ENCODE results near the gene ALG8. TPM values are rescaled to one million over a fixed set of nuclear protein-coding genes. Genes with fewer than 3 reads are reported as not detected.

ALG8 gene
- 18.8 and 28.4 TPM in 2 replicates for total RNA-seq

GRCh38 chr11:78139422-78140391 lies at the start of gene ALG8:
TSS of gene ALG8 (minus strand) at chr11:78139626. CDS start at chr11:78139588, 38 bp downstream.

GRCh38 chr11:78188286-78189173 lies 49.1 kb upstream of the ALG8 start, which contains the start of the genes KCTD21 and USP35:
TSS of gene KCTD21 (minus strand) at chr11:78188626. CDS start at chr11:78174554, 14,072 bp downstream.
TSS of gene USP35 (plus strand) at chr11:78188919. CDS start at chr11:78196246, 7,327 bp downstream.

GRCh38 chr11:78079232-78080083 lies 60.0 kb downstream of the ALG8 start, which contains the start of gene NDUFC2:
TSS of gene NDUFC2 (minus strand) at chr11:78079862. CDS start at chr11:78079744, 118 bp downstream.

GRCh38 chr11:78063440-78064181 lies 75.8 kb downstream of the ALG8 start, which contains the start of gene THRSP:
TSS of gene THRSP (plus strand) at chr11:78063861. CDS start at chr11:78063882, 21 bp downstream.

Other genes starting within 250 kb of the ALG8 start
- 8.2 and 14.6 TPM in 2 replicates for gene INTS4, start 145.0 kb downstream of the ALG8 start, total RNA-seq
- gene KCTD14, start 116.3 kb downstream of the ALG8 start, total RNA-seq: 6.0 and 7.1 TPM in 2 replicates
- gene THRSP, start 75.8 kb downstream of the ALG8 start, total RNA-seq: not detected in 2 replicates
- gene NDUFC2, start 59.8 kb downstream of the ALG8 start, total RNA-seq: 120 and 157 TPM in 2 replicates
- 9.8 and 12.1 TPM in 2 replicates for gene KCTD21, start 49.0 kb upstream of the ALG8 start, total RNA-seq
- 4.6 and 5.8 TPM in 2 replicates for gene USP35, start 49.3 kb upstream of the ALG8 start, total RNA-seq

All from airway epithelial cell (primary cell).